ENCODE measurements around the gene AMELY.
"Not testable (repeated sequence)": the region's sequence is repeated elsewhere in the genome, so short reads cannot be mapped to it uniquely, and the experiment has no call there.

The AMELY gene

GRCh38 chrY:6907591-6907990 is 4.0 kb downstream of the AMELY start:
- FAIRE-seq: no peak

DNA sequence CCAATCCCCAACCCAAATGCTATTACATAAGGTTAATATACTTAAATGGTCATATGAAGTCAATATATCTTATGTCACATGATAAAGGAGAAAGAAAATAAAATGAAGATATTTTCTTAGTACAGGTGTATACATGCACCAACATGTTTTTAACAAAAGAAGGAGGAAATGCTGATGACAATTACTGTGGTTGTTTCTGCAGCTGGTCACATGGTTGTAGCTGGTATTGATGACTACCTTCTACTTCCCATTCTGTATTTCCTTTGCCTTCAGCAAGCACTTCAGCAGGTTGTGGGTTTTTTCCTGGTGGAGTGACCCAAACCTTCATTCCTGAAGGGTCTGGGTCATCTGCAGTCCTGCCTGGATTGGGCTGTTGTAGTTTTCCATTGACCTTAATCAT is 9.4 kb downstream of the AMELY start:
- FAIRE-seq; DNase-seq (ENCODE audit: insufficient read length, low spot score): not testable (repeated sequence)

More at GRCh38 chrY:6907591-6907990, 4.0 kb downstream of the AMELY start:
- no peak for TF ChIP-seq POLR2A (IDR thresholded peaks at IDR 0.05; ENCODE audit: low read depth, low read length)
- DNase-seq (ENCODE audit: insufficient read length, low spot score): no peak

DNA sequence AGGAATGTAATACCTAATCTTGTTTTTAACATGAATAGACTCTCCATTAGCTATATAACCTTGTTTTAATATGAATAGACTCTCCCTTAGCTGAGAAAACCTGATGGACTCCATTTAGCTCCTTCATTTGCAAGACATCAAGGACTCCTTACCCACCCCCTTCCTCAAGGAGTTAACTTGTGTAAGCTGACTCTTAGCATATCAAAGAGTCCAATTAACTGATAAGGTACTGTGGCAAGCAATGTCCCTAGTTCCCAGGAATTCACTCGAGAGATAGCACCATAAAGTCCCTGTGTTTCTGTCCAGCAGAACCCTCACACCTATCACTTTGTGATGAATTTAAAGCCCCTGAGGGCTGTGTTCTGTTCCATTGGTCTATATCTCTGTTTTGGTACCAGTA is 16.3 kb downstream of the AMELY start:
- no peak for TF ChIP-seq POLR2A (IDR thresholded peaks at IDR 0.05; ENCODE audit: low read depth, low read length)
- FAIRE-seq: no peak
- DNase-seq (ENCODE audit: insufficient read length, low spot score): no peak

- TF ChIP-seq POLR2A (IDR thresholded peaks at IDR 0.05; ENCODE audit: low read depth, low read length): no peak
- FAIRE-seq (no peak), DNase-seq (ENCODE audit: insufficient read length, low spot score) (no peak)
Observed at GRCh38 chrY:6894496-6894895, 17.1 kb downstream of the AMELY start.

DNA sequence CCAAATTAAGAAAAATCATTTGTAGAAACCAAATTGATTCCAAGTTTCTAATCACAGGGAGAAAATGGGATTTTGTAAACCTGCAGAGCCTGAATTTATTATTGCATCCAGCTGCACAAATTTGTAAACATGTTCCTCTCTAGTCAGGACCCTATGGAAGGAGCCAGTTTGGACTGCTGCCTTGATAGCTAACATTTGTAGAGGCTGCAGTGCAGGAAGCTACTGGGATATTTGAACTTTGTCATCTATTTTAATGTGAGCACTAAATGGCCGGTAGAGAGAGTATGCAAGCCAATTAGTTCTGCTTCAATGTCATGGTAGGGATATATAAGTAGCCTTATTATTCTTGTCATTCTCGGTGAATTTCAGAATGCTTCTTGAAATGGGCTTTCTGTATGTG is 62.2 kb downstream of the AMELY start:
- FAIRE-seq: no peak
- TF ChIP-seq POLR2A (IDR thresholded peaks at IDR 0.05; ENCODE audit: low read depth, low read length): no peak
- DNase-seq (ENCODE audit: insufficient read length, low spot score): no peak

GRCh38 chrY:6842650-6843049 is 68.9 kb downstream of the AMELY start:
- DNase-seq (ENCODE audit: insufficient read length, low spot score); FAIRE-seq: not testable (repeated sequence)

Data from H54 (cell line).